Measurements from ENCODE around the gene PTPRD. TPM values are rescaled to one million over a fixed set of nuclear protein-coding genes. Genes with fewer than 3 reads are reported as not detected.

The PTPRD gene
- total and polyA plus RNA-seq, 2 of the 4 experiments (the other 2 are of a cell fraction): 0.07 to 0.18 TPM

- H2AFZ ChIP-seq (replicated peaks; ENCODE audit: low read length, poor library complexity): no peak overlapping the region
- H3K9me3 ChIP-seq (ENCODE audit: control insufficient read depth, insufficient read depth, low read length): 0 out of 2 replicates have a peak, but pooled peaks cover 3% of the 10 kb centered on the region
- H4K91ac ChIP-seq (ENCODE audit: insufficient read depth, low read depth, low read length): no peak overlapping the region
- no CpG with 5 or more reads among the region's 5 CpGs for WGBS, 2 experiments (ENCODE audit: extremely low coverage in 2 of 2, insufficient read length in 1 of 2)
- H3K36me3 ChIP-seq (ENCODE audit: control insufficient read depth, insufficient read depth, low read length): no peaks in the 10 kb centered on the region
- H3K4me2 ChIP-seq (ENCODE audit: low read depth, low read length): no peak overlapping the region
- intact Hi-C loops (cut with micrococcal nuclease): no loop called here
- H2BK20ac ChIP-seq (ENCODE audit: low read depth, low read length): no peak overlapping the region
- DNase-seq (no peak), ATAC-seq (ENCODE audit: low read depth) (no peak)
- no peak overlapping the region for H3K27ac ChIP-seq (ENCODE audit: insufficient read depth, low read length)
- BruUV-seq (replicated peaks): no TSS peak
- no peaks in the 10 kb centered on the region for H3K79me1 ChIP-seq (ENCODE audit: low read depth in 1 of 2, low read length in 2 of 2)
- in situ Hi-C loops (cut with MboI; ENCODE audit: low sequenced_read_pairs): no loop called here
- H3K4ac ChIP-seq (ENCODE audit: low read depth, low read length): no peak overlapping the region
- no peak overlapping the region for H4K8ac ChIP-seq (ENCODE audit: low read depth in 2 of 2, low read length in 2 of 2)
- dilution Hi-C loops (cut with HindIII; ENCODE audit: low sequenced_read_pairs, unreplicated experiment): no loop called here
- ChIA-PET POLR2A (ENCODE audit: unreplicated experiment) (no interaction called here), CTCF (no interaction called here)
- TF ChIP-seq ELK1 (IDR thresholded peaks at IDR 0.05; ENCODE audit: borderline replicate concordance, low read depth, low read length) (no peak), NFE2L2 (IDR thresholded peaks at IDR 0.05; ENCODE audit: low read depth, low read length) (no peak), RFX5 (IDR thresholded peaks at IDR 0.05; ENCODE audit: low read depth, low read length) (no peak), SMC3 (IDR thresholded peaks at IDR 0.05; ENCODE audit: low read depth, low read length) (no peak), MXI1 (IDR thresholded peaks at IDR 0.05; ENCODE audit: borderline replicate concordance, low read depth, low read length) (no peak), RCOR1 (IDR thresholded peaks at IDR 0.05; ENCODE audit: insufficient replicate concordance, low read length) (no peak), CHD1 (IDR thresholded peaks at IDR 0.05; ENCODE audit: low read depth, low read length) (no peak), POLR2A (IDR thresholded peaks at IDR 0.05; ENCODE audit: low read depth, low read length) (no peak), FOS (IDR thresholded peaks at IDR 0.05; ENCODE audit: low read depth, low read length) (no peak)
- H3K23ac ChIP-seq (ENCODE audit: low read depth, low read length): no peak overlapping the region
- no peak overlapping the region for H4K5ac ChIP-seq (ENCODE audit: low read depth, low read length)
- H3K56ac ChIP-seq (ENCODE audit: extremely low read depth, insufficient read depth, low read length): no peak overlapping the region
- H2BK15ac ChIP-seq (ENCODE audit: low read depth, low read length): no peak overlapping the region
- no peak overlapping the region for H2AK9ac ChIP-seq (replicated peaks; ENCODE audit: low read depth, low read length, poor library complexity)
- H2AK5ac ChIP-seq (ENCODE audit: low read depth, low read length): no peak overlapping the region
- H2BK120ac ChIP-seq (ENCODE audit: low read depth, low read length): no peak overlapping the region
- H3K9me1 ChIP-seq (ENCODE audit: insufficient read depth, low read length): no peaks in the 10 kb centered on the region
- no peak overlapping the region for H3K18ac ChIP-seq (ENCODE audit: low read depth, low read length)
- H4K20me1 ChIP-seq (ENCODE audit: insufficient read depth, low read length): no peaks in the 10 kb centered on the region
- no peak overlapping the region for H3K14ac ChIP-seq (replicated peaks; ENCODE audit: low read depth, low read length)
- no peak overlapping the region for H2BK5ac ChIP-seq (ENCODE audit: low read depth, low read length, poor library complexity, severe bottlenecking)
- H3K4me3 ChIP-seq (ENCODE audit: insufficient read depth, low read depth, low read length): no peak overlapping the region
- no peak overlapping the region for H3K9ac ChIP-seq (ENCODE audit: low read depth, low read length)
- no peaks in the 10 kb centered on the region for H3K27me3 ChIP-seq (ENCODE audit: control insufficient read depth, insufficient read depth, low read length)
- H3K4me1 ChIP-seq (ENCODE audit: control insufficient read depth, insufficient read depth, low read length): no peaks in the 10 kb centered on the region
Measured at GRCh38 chr9:10523164-10523563, 89.6 kb downstream of the PTPRD start.
